PFSK-1 (cell line): ENCODE data around the gene SPATS2L.

Experiments used
- FOXP2 ChIP-seq: optimal IDR thresholded peaks from 2 replicates; pipeline ENCODE3; 2011; ENCODE audit warnings: borderline replicate concordance, control low read depth, inconsistent platforms; ENCODE audit not compliant: insufficient read depth; ENCODE audit errors: extremely low read length, extremely low read depth
- POLR2AphosphoS5 ChIP-seq: IDR thresholded peaks from 2 replicates; pipeline ENCODE4 v1.6.1; 2012; ENCODE audit warnings: low read depth, mild to moderate bottlenecking, control low read depth, low read length, moderate library complexity
- REST ChIP-seq, 2 experiments: IDR thresholded peaks; 2 replicates each; pipeline versions ENCODE4 v1.6.1 to v1.8.0; 2011 to 2012; ENCODE audit warnings: low read depth in 2 of 2, low read length in 2 of 2, control low read depth in 1 of 2, inconsistent platforms in 1 of 2, mild to moderate bottlenecking in 1 of 2, moderate library complexity in 1 of 2; ENCODE audit not compliant: insufficient read depth in 1 of 2
- SIN3A ChIP-seq: IDR thresholded peaks from 2 replicates; pipeline ENCODE4 v1.6.1; 2012; ENCODE audit warnings: mild to moderate bottlenecking, low read length, moderate library complexity, borderline replicate concordance; ENCODE audit not compliant: insufficient read depth
- TAF1 ChIP-seq: IDR thresholded peaks from 2 replicates; pipeline ENCODE4 v1.6.1; 2012; ENCODE audit warnings: low read length, control low read depth, borderline replicate concordance; ENCODE audit not compliant: insufficient read depth

Gene SPATS2L

GRCh38 chr2:200331061-200331400, 24.5 kb downstream of the SPATS2L start:
- TF ChIP-seq SIN3A (no peak), TAF1 (no peak), POLR2AphosphoS5 (no peak), FOXP2 (no peak)

GRCh38 chr2:200335657-200336056, 29.2 kb downstream of the SPATS2L start:
- TF ChIP-seq REST (IDR thresholded peaks at IDR 0.05; ENCODE audit: insufficient read depth in 1 of 2, low read depth in 2 of 2, low read length in 2 of 2) (no peak), TAF1 (no peak), POLR2AphosphoS5 (no peak)

- TF ChIP-seq POLR2AphosphoS5, result no peak
- TF ChIP-seq SIN3A, result no peak
These were observed 30.6 kb downstream of the SPATS2L start for GRCh38 chr2:200336980-200337615.

GRCh38 chr2:200337621-200338020, 31.1 kb downstream of the SPATS2L start:
- TF ChIP-seq POLR2AphosphoS5 (no peak), REST (IDR thresholded peaks at IDR 0.05; ENCODE audit: insufficient read depth in 1 of 2, low read depth in 2 of 2, low read length in 2 of 2) (no peak), FOXP2 (no peak), TAF1 (no peak), SIN3A (no peak)

GRCh38 chr2:200338692-200339091, 32.2 kb downstream of the SPATS2L start:
- TF ChIP-seq REST (IDR thresholded peaks at IDR 0.05; ENCODE audit: insufficient read depth in 1 of 2, low read depth in 2 of 2, low read length in 2 of 2) (no peak), FOXP2 (no peak), SIN3A (no peak), POLR2AphosphoS5 (no peak), TAF1 (no peak)

- TF ChIP-seq SIN3A, result no peak
These were observed 34.2 kb downstream of the SPATS2L start for GRCh38 chr2:200340508-200341224.

GRCh38 chr2:200341376-200341775, 34.9 kb downstream of the SPATS2L start:
- no peak for TF ChIP-seq TAF1
- TF ChIP-seq POLR2AphosphoS5, result no peak
- TF ChIP-seq FOXP2, result no peak
- no peak for TF ChIP-seq REST (IDR thresholded peaks at IDR 0.05; ENCODE audit: insufficient read depth in 1 of 2, low read depth in 2 of 2, low read length in 2 of 2)
- no peak for TF ChIP-seq SIN3A
